Calu3 (cell line): ENCODE results near the gene PORCN. TPM values are rescaled to one million over a fixed set of nuclear protein-coding genes. Genes with fewer than 3 reads are reported as not detected.

Experiments used
- BruUV-seq: library from RNA; stranded (reverse); fragments of 400-500 nt; replicated peaks from 2 replicates; lab custom pipeline; 2021; lab: Mats Ljungman, UMichigan
- CTCF ChIA-PET: fragments of 300-600 bp; sonication (Branson Sonifier 250); formaldehyde crosslinking; loops from one replicate; lab custom pipeline; 2022; ENCODE audit warnings: antibody characterized with exemption; lab: Charles Lee
- DNase-seq: peaks from one replicate; pipeline ENCODE4 v3.0.0; 2022
- H3K27ac Mint-ChIP-seq: one replicate; pipeline ENCODE4 v1.8.0; 2022; ENCODE audit warnings: mixed read lengths; ENCODE audit not compliant: unreplicated experiment
- H3K27me3 Mint-ChIP-seq: one replicate; pipeline ENCODE4 v1.8.0; 2022; ENCODE audit warnings: mixed read lengths; ENCODE audit not compliant: unreplicated experiment
- H3K36me3 Mint-ChIP-seq: one replicate; pipeline ENCODE4 v1.8.0; 2022; ENCODE audit warnings: mild to moderate bottlenecking, moderate library complexity, mixed read lengths; ENCODE audit not compliant: insufficient read depth, unreplicated experiment
- H3K4me1 Mint-ChIP-seq: one replicate; pipeline ENCODE4 v1.8.0; 2022; ENCODE audit warnings: mild to moderate bottlenecking, low read depth, mixed read lengths; ENCODE audit not compliant: unreplicated experiment
- H3K4me3 Mint-ChIP-seq: one replicate; pipeline ENCODE4 v1.8.0; 2022; ENCODE audit warnings: mild to moderate bottlenecking, low read depth, moderate library complexity, mixed read lengths; ENCODE audit not compliant: unreplicated experiment
- H3K9me3 Mint-ChIP-seq: one replicate; pipeline ENCODE4 v1.8.0; 2022; ENCODE audit warnings: low read depth, mixed read lengths; ENCODE audit not compliant: unreplicated experiment
- intact Hi-C: fragments of 100-400 bp; cut with micrococcal nuclease; formaldehyde crosslinking; loops from one replicate; pipeline ENCODE4 v1.10.0; 2022; ENCODE audit not compliant: unreplicated experiment
- total RNA-seq: library from RNA; stranded (reverse); gene quantifications from 2 replicates; pipeline ENCODE4 v1.2.3, GENCODE V29; 2022
- TF ChIP-seq, protein P1 (sequence below): fragments of 200-600 bp; IDR thresholded peaks from one replicate; pipeline ENCODE4 v1.8.0; 2022; ENCODE audit warnings: antibody characterized with exemption; ENCODE audit not compliant: unreplicated experiment

PORCN gene
- total RNA-seq, 1 experiment from 2014 or later, result 19.3 TPM

DNA sequence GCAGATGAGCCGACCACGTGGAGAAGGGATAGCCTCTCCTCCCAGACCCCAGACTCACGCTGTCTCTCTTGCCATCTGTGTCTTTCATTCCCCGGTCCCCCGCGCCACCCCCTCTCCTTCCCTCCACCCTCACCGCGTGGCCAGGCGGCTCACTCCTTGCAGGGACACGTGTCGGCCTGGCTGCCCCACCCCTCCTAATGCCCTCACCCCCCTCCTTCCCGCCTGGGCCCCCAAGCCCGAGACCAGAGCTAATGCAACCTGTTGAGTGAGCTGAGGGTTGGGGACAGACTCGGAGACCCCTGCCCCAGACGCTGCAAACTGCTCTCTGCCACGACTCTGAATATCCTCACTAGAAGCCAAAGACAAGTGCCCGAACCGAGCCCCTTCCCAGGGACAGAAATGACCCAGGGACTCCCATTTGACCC lies 40.5 kb upstream of the PORCN start:
- H3K4me3 Mint-ChIP-seq, result no peak overlapping the region
- DNase-seq, result no peak
- H3K4me1 Mint-ChIP-seq, result peaks cover 10% of the 10 kb centered on the region
- intact Hi-C loops, result no loop called here
- peaks cover 41% of the 10 kb centered on the region for H3K27me3 Mint-ChIP-seq
- H3K27ac Mint-ChIP-seq, result no peak overlapping the region
- no peaks in the 10 kb centered on the region for H3K36me3 Mint-ChIP-seq
- CTCF ChIA-PET, result interaction anchor here (0.6 to 0.8 kb wide), 2 partner anchors 22 to 1550 kb away, joined by 3 to 4 read pairs; no protein-coding TSS in a partner anchor
- TF ChIP-seq, protein P1, sequence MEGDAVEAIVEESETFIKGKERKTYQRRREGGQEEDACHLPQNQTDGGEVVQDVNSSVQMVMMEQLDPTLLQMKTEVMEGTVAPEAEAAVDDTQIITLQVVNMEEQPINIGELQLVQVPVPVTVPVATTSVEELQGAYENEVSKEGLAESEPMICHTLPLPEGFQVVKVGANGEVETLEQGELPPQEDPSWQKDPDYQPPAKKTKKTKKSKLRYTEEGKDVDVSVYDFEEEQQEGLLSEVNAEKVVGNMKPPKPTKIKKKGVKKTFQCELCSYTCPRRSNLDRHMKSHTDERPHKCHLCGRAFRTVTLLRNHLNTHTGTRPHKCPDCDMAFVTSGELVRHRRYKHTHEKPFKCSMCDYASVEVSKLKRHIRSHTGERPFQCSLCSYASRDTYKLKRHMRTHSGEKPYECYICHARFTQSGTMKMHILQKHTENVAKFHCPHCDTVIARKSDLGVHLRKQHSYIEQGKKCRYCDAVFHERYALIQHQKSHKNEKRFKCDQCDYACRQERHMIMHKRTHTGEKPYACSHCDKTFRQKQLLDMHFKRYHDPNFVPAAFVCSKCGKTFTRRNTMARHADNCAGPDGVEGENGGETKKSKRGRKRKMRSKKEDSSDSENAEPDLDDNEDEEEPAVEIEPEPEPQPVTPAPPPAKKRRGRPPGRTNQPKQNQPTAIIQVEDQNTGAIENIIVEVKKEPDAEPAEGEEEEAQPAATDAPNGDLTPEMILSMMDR, result no peak
- BruUV-seq, result no TSS peak
- no peaks in the 10 kb centered on the region for H3K9me3 Mint-ChIP-seq

DNA sequence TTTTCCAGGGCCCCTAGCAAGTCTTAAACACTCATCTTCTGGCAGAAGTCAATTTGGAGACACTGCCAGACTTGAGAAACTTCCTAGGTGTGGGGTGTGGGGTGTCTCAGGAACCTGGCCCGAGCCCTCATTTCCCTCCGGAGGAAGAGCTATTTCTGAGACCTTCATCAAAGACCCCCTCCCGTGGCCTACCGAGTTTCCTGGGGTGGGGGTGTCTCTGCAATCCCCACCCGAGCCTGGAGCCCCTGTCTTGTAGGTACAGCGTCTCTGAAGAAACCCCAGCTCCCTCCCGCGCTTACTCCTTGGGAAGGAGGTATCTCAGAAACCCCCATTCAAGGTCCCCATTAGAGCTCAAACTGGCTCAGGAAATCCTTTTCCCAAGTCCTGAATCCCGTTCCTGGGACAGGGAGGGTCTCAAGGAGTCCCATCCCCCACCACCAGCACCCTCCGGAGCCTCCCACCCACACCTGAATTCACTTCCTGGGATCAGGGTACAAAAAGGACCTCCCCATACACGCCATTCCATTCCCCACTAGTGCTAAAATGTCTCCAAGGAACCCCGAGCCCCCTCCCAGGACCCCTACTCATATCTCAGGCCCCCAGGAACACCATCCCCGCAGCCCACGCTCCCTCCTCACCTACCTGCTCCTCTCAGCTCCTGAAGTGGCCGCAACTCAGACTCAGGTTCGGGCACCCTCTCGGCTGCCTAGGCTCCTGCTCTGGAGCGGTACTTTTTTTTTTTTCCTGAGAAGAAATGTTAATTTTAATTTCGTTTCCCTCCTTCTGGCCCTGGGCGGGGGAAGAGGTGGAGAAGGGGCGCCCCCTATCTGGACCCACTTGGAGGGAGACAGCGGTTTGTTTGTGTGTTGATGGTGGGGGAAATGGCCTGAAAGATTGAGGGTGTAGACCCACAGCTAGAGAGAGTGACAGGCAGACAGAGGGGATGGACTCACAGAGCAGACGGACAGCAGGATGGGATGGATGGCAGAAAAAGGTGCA lies 39.8 kb upstream of the PORCN start:
- no TSS peak for BruUV-seq

DNA sequence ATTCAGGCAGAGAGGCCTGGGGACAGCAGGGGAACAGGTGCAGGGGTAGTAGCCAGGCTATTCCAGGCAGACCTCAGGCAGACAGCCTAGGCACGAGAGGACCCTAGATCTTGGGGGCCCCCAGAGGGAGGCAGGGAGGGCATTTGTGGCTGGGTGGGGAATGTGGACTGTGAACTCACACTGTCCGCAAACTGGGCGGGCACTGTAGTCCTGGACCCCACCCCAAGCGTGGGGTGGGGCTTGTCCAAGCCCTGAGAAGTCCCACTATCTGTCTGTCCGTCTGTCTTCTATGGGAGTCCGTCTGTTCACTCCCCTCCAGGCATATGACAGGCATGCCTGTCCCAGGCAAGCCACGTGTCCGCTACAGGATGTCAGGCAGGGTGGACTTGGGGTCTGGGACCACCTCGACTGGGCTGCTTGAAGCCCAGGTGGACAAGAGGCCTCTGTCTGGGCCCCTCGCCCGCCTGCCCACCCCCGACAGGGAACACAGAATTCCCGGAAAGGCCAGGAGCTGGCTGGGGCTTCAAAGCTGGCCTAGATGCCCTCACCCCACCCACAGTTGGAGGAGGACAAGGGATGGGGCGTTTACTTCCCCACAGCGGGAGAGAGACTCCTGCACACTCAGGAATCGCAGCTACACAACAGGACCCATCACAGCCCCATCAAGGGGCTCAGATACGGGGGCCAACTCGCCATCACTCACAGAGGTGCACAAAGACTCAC lies 38.5 kb upstream of the PORCN start, which contains the start of gene SLC38A5:
Gene SLC38A5 (minus strand): TSS at position 151 of the 723 bp plus-strand sequence. CDS start 2,336 bp downstream, outside the sequence.
- intact Hi-C loops, result no loop called here
- Mint-ChIP-seq H3K4me1 (no peaks in the 10 kb centered on the region), H3K27ac (no peak within 1 kb of the TSS), H3K36me3 (peaks cover 3% of the 10 kb centered on the region), H3K9me3 (no peaks in the 10 kb centered on the region), H3K27me3 (peaks cover 41% of the 10 kb centered on the region), H3K4me3 (no peak within 1 kb of the TSS)
- TF ChIP-seq, protein P1, result no peak
- no TSS peak for BruUV-seq
- CTCF ChIA-PET, result interaction anchor here (0.5 kb wide), 1 partner anchor 1126 kb away, joined by 3 read pairs; no protein-coding TSS in a partner anchor
- DNase-seq, result no peak

More for the DNA sequence above, 39.8 kb upstream of the PORCN start:
- intact Hi-C loops, result no loop called here
- DNase-seq, result no peak
- Mint-ChIP-seq H3K4me3 (no peak overlapping the region), H3K27me3 (peaks cover 41% of the 10 kb centered on the region), H3K36me3 (no peaks in the 10 kb centered on the region), H3K9me3 (no peaks in the 10 kb centered on the region), H3K4me1 (peaks cover 3% of the 10 kb centered on the region), H3K27ac (no peak overlapping the region)
- CTCF ChIA-PET, result interaction anchor here (0.6 to 0.8 kb wide), 2 partner anchors 21 to 1551 kb away, joined by 3 to 4 read pairs; no protein-coding TSS in a partner anchor
- TF ChIP-seq, protein P1, result no peak

DNA sequence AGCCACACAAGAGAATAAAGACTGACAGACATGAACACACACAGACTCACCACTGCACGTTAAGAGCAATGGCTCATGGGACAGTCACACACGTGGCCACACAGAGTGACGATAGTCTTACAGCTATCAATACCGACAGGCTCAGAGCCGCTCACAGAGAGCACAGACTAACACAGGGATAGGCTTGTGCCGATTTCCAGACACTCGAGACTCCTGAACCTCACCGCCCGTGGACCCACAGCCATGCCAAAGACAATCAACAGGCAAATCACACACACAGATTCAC lies 38.0 kb upstream of the PORCN start:
- no peak overlapping the region for H3K27ac Mint-ChIP-seq
- BruUV-seq, result no TSS peak
- no peak for DNase-seq
- H3K4me1 Mint-ChIP-seq, result no peaks in the 10 kb centered on the region
- intact Hi-C loops, result no loop called here
- TF ChIP-seq, protein P1, result no peak
- peaks cover 8% of the 10 kb centered on the region for H3K36me3 Mint-ChIP-seq
- H3K4me3 Mint-ChIP-seq, result no peak overlapping the region
- H3K27me3 Mint-ChIP-seq, result peaks cover 41% of the 10 kb centered on the region
- CTCF ChIA-PET, result no interaction called here
- no peaks in the 10 kb centered on the region for H3K9me3 Mint-ChIP-seq
